Tibial nerve (tissue), 3 donors: ENCODE results near the gene HMOX1.

Experiments
- EP300 ChIP-seq, 2 donors: sonication (generic); formaldehyde crosslinking; IDR thresholded peaks; one replicate each; pipeline ENCODE4 v1.6.1; 2017; ENCODE audit warnings: antibody characterized with exemption in 2 of 2, mild to moderate bottlenecking in 1 of 2
- POLR2A ChIP-seq, 2 donors: fragments of 450-650 bp; IDR thresholded peaks; one replicate each; pipeline ENCODE4 v1.6.1; 2017; ENCODE audit warnings: antibody characterized with exemption in 2 of 2, mild to moderate bottlenecking in 2 of 2, moderate library complexity in 2 of 2

DNA sequence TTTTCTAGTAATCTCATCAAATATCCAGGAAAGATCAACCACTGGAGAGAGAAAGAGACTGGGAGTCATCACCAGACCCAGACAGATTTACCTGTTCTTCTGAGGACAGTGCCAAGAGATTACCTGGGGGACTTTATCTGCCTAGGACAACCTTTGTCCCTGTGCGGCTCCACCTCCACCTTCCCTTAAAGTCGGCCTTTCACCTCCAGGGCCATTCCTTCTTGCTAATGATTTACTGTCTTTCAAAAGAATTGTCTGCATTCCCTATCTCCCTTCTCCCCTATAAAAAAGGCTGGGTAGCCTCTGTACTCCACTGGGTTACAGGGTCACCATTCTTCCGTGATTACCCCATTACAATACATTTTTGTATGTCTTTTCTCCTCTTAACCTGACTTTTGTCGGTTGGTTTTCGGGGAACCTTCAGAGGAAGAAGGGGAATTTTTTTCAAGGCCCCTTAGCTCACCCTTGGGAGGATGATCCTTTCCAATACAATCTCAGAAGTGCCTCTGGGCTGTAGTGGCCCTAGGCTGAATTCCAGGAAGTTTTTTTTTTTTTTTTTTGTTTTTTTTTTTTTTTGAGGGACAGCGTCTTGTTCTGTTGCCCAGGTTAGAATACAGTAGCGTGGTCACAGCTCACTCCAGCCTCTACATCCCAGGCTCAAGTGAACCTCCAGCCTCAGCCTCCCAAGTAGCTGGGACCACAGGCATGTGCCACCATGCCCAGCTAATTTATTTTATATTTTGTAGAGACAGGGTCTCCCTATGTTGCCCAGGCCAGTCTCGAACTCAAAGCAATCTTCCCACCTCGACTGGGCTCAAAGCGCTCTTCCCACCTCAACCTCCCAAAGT is 1.5 kb upstream of the HMOX1 start:
- TF ChIP-seq POLR2A (IDR thresholded peaks at IDR 0.05) (no peak), EP300 (IDR thresholded peaks at IDR 0.05) (no peak)
